NCI-H748 (cell line): ENCODE data around the gene EML5.
"Not testable (repeated sequence)": the region's sequence is repeated elsewhere in the genome, so short reads cannot be mapped to it uniquely, and the experiment has no call there.

ENCODE experiments used
- DNase-seq: peaks from one replicate; lab custom pipeline; 2025; ENCODE audit not compliant: unreplicated experiment; lab: John Stamatoyannopoulos, UW

EML5 gene

GRCh38 chr14:88792473-88793258 lies at the start of gene EML5:
Gene EML5, minus strand, starts transcription at chr14:88792953. Its CDS starts 450 bp downstream, at chr14:88792503.
- peak; percentile 90 for DNase-seq

DNA sequence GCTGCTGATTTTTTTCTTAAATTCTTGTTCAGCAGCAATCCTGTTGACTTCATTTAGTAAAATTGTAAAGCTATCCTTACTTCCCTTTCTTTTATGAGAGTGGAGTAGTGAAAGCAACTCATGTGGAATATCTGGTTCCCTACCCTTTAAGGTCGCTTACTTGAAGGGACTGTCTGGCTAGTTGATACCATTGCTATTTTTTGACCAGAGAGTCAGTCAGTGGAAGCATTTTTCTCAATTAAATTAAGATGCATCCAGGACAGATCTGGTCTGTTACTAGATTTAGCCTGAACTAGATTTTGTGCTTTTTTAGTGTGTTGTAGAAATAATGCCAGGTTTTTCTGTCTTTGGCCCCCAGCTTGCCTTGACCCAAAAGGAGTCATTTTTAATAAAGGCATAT lies 49.7 kb upstream of the EML5 start:
- no peak for DNase-seq

- no peak for DNase-seq
Measured at GRCh38 chr14:88841741-88842140, 49.0 kb upstream of the EML5 start.

DNA sequence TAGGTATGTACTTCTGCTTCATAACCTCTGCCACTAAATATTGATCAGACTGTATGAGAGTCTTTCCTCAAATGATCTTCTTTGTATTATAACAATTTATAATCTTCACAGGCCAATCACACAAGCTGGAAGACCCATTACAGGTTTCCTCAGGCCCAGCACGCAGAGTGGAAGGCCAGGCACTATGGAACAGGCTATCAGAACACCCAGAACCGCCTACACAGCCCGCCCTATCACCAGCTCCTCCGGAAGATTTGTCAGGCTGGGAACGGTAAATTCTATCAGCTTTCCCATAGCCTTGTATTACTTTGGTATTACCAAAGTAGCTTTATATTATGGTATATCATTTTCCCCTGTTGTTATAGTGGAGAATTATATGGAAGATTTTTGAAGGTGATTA lies 48.2 kb upstream of the EML5 start:
- no peak for DNase-seq

DNA sequence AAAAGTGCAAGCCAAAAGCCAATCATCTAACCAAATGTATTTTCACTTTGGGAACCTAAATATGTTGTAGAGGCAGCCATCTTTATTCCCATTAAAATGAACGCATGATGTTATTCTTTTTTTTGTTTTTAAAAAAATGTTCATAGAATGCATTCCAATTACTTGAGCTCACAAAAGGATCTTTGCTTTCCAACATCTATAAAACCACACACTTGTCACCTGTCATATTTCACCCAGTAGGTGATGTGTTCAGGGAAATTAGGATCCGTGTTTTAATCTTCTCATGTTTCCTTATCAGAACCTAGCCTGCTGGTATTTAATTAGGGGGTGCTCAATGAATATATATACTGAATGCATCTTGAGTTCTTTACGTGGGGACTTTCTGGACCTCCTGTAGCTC lies 45.3 kb upstream of the EML5 start:
- DNase-seq, result no peak

- no peak for DNase-seq
Measured at GRCh38 chr14:88837495-88837894, 44.7 kb upstream of the EML5 start.

DNA sequence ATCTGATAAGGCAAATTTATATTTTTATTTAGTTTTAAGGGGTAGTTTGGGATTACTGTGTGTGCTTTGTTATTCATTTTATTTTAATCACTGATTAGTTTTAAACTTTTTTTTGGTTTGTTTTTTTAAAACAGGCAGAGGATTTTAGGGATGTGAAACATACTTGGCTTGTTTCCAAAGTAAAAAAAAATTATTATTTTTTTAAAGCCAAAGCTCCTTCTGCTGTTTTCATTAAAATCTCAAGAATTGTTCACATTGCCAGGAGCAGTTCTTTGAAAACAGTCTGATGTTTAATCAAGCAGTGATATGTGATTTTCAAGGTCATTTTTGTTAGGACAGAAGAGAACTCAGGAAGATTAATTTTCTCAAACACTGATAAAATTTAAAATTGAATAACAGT lies 42.9 kb upstream of the EML5 start:
- no peak for DNase-seq

GRCh38 chr14:88834883-88835431 lies 42.2 kb upstream of the EML5 start:
- DNase-seq, result no peak

DNA sequence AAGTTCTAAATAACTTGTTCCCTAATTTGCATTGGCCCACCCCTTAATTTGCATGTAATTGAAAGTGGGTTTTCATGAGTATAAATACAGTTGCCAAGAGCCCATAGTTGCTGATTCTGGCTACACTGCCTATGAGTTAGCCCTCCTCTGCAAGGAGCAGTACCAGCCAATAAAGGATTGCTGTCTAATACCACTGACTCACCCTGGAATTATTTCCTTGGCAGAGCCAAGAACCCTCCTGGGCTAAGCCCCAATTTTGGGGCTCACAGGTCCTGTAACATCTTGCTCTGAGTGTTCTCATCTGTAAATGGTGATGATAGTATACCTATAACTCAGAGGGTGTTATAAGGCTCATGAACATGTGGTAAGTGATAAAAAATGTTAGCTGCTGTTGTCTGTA lies 38.5 kb upstream of the EML5 start:
- DNase-seq, result no peak

DNA sequence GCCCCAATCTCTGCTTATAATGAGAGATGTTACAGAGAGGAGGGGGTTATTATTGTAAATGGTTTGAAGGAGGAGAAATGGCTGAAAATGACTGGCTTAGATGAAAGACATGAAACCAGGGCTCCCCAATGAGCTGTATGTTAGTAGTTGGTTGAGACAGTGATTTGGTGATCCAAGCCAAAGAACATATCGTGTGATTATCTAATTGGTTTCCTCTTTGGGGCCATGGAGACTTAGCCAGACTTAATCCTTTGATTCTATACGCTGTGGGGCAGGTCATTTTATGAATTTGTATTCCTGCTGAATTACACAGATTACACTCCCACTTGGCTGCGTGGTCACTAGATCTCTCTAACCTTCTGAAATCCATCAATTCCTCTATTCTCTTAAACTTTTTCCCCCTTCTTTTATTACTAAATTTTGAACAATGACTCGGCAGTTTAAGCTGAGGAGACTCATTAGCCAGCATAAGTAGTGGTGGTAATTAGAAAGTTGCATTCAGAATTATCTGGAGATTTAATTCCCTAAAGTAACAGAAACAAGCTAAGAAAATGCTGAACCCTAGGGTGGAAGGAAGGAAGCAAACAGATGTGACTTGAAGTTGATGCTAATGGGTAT lies 37.0 kb upstream of the EML5 start:
- DNase-seq, result no peak

DNA sequence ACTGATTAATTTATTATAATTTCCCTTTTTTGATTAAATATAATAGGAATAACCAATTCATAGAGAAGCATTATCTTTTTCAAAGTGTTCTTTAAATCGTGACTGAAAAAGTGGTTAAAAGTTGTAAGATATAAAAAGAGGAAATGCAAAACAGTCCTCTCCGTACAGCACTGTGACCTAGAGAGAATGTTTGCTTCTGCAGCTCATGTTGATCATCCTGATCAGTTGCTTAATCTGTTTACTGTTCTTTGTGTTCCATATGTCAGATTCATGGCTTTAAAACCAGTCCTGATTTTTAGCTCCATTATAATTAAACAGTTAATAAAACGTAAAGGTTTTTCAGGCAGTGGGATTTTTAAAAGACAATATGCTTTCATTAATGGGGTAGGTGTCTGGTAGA lies 36.4 kb upstream of the EML5 start:
- DNase-seq, result no peak

GRCh38 chr14:88825503-88825902 lies 32.8 kb upstream of the EML5 start:
- peak; percentile 17 for DNase-seq

DNA sequence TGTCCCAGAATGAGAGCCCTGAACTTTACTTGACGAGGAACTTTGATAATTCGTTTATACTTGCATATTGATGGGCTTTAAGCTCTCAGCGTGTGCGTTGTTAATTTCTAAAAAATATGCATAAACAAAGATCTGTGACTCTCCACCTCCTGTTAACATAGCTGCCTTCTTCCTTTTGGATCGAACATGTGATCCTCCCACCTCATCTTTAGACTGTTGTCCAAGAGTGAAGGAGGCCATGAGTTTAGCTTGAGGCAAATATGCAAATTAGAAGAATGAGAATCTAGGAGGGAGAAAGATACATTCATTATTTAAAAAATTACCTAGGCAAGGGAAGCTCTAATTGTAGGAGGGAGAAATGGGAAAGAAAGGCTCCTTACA lies 32.3 kb upstream of the EML5 start:
- DNase-seq, result no peak

GRCh38 chr14:88824314-88825077 lies 31.7 kb upstream of the EML5 start, which contains the start of gene TTC8:
Gene TTC8, plus strand, starts transcription at chr14:88824651. Its CDS starts 57 bp downstream, at chr14:88824708.
- DNase-seq, result peak; percentile 95

DNA sequence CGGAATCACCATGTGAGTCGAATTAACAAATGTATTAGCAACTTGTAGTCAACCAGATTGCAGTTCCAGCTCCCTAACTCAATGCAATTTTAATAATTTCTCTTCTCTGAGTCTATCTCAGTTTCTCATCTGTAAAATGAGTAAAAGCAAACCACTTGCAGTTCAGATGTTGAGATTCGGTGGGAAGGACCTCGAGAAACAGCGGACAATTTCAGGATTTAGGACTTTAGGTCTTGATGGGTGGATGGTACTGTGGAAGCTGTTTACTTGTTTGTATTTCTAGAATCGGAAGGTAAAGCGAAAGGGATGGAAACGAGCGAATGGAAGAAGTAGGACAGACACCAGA lies 31.2 kb upstream of the EML5 start:
- DNase-seq, result no peak

DNA sequence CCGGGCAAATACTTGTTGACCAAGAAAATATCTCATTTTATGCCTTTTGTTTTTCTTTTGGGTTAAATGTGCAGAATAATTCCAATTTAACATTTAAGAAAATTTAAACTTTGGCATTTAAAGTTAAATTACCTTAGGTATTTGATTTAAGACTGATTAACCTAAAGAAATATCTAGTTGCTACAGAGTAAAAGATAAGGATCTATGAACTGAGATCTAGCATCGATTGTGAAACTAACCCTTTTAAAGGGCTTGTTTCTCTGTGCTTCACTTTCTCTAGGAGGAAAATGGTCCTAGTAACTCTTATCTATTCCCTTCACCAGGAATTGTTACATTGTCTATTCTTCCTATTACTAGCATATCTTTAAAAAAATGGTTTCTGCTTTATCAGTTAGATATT lies 29.1 kb upstream of the EML5 start:
- no peak for DNase-seq

- no peak for DNase-seq
Measured at GRCh38 chr14:88821378-88821777, 28.6 kb upstream of the EML5 start.

DNA sequence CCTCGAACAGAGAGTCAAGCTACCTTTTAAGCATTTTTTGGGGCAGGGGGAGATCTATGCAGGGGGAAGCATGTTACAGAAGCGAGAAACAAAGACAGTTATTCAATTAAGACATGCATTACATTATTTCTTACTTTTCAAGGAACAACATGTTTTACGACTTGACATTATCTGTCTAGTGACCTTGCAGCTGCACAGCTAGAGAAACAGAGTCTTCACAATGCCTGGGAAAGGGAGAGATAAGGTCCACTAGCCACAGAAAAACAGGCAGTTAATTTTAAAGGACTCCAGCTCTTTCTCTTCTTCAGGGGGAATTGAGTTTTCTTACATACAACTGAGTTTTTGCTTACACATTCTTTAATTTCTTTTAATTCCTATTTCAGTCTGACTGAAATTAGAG lies 26.9 kb upstream of the EML5 start:
- not testable (repeated sequence) for DNase-seq

DNA sequence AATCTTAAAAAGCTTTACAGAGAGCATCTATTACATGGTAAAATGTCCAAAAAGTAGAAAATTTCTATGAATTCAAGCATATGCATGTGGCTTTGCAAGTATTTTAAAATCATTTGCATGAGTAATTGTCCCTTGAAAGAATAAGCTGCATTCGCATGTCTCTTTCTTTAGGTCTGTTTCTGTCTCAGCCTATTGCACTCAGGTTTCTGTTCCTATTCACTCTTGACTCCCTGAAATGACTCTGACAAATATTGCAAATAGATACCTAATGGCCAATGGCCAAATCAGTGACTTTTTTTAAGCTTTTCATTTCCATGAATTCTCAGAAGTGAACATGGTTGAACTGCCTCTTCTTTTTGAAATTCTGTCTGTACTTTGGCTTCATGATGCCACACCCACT lies 25.3 kb upstream of the EML5 start:
- DNase-seq, result no peak

- DNase-seq, result no peak
Measured at GRCh38 chr14:88815980-88816379, 23.2 kb upstream of the EML5 start.

DNA sequence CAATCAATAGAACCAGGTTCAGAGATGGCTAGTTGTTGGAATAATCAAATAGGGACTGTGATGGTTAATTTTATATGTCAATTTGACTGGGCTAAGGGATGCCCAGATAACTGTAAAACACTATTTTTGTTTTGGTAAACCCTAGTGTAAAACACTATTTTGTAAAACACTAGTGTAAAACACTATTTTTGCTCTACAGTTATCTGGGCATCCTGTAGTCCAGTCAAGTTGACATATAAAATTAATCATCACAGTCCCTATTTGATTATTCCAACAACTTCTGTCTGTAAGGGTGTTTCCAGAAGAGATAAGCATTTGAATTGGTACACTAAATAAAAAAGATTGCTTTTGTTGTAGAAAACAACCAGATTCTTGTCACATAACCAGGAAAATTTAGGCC lies 15.6 kb upstream of the EML5 start:
- DNase-seq, result no peak

- DNase-seq, result no peak
Measured at GRCh38 chr14:88804477-88804876, 11.7 kb upstream of the EML5 start.
